ENCODE results near the gene SPSB4.

The SPSB4 gene

DNA sequence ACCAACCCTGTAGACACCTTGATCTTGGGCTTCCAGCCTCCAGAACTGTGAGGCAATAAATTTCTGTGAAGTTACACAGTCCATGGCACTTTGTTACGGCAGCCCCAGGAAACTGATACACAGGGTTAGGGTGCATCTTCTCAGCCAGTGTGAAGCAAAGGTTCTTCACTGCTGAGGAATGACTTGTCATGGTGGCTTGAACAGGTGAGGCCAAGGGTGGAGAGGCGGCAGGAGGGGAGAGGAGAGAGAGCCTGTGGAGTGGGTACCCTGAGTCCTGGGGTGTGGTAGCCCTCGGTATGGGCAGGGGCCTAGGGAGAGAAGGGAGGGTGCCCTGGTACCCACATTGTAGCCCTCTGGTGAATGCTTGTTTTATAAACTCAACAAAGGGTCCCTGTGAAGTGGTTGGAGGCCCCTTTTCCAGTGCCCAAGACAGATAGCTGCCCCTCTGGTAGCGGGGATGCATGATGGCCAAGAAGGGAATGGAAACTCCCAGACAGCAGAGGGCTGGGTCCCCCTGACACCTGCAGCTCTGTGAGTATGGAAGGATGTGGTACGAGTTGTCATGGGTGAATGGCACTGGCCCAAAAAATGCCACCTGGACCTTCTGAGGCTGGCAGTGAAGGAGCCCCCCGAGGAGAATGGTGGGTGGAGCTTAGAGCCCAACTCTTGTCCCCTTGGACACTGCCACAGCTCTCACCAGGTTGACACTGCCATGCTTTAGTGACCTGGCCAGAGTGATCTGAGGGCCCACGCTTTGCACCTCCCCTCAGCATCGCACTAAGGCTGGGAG, 49.6 kb downstream of the SPSB4 start:
- H3K27ac ChIP-seq = no peak overlapping the region
- no peak overlapping the region for H2AFZ ChIP-seq (ENCODE audit: low read depth)
- TF ChIP-seq, protein P1, sequence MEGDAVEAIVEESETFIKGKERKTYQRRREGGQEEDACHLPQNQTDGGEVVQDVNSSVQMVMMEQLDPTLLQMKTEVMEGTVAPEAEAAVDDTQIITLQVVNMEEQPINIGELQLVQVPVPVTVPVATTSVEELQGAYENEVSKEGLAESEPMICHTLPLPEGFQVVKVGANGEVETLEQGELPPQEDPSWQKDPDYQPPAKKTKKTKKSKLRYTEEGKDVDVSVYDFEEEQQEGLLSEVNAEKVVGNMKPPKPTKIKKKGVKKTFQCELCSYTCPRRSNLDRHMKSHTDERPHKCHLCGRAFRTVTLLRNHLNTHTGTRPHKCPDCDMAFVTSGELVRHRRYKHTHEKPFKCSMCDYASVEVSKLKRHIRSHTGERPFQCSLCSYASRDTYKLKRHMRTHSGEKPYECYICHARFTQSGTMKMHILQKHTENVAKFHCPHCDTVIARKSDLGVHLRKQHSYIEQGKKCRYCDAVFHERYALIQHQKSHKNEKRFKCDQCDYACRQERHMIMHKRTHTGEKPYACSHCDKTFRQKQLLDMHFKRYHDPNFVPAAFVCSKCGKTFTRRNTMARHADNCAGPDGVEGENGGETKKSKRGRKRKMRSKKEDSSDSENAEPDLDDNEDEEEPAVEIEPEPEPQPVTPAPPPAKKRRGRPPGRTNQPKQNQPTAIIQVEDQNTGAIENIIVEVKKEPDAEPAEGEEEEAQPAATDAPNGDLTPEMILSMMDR (conservative IDR thresholded peaks at IDR 0.05; ENCODE audit: low read depth, low read length) = no peak
- H4K20me1 ChIP-seq (ENCODE audit: insufficient read depth) = no peaks in the 10 kb centered on the region
- H3K36me3 ChIP-seq (ENCODE audit: insufficient read depth) = no peaks in the 10 kb centered on the region
- no peaks in the 10 kb centered on the region for H3K79me2 ChIP-seq (ENCODE audit: insufficient read depth, low read depth)
- H3K27me3 ChIP-seq (ENCODE audit: insufficient read depth, low read depth) = no peaks in the 10 kb centered on the region
- H3K4me3 ChIP-seq (IDR thresholded peaks at IDR 0.05; ENCODE audit: insufficient read depth, low read depth, low read length) = no peak overlapping the region
- no peak overlapping the region for H3K9ac ChIP-seq
- no peak overlapping the region for H3K4me2 ChIP-seq
- no peaks in the 10 kb centered on the region for H3K4me1 ChIP-seq (ENCODE audit: low read depth, poor library complexity, severe bottlenecking)

DNA sequence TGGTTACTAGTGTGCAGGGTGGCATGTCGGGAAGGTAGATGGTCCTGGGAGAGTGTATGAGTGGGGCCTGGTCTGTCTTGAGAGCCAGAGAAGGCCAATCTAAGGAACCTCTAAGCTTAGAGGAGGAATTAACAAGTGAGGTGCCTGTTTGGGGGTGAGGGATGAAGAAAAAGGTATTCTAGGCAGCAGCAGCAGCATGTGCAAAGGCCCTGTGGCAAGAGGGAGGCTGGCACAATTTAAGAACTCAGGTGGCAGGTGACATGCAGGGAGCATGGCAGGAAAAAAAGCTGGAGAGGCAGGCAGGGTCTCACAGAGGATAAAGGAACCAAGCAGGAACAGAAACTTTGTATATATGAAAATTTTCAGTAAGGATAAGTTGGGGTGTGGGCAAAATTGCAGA, 51.2 kb downstream of the SPSB4 start:
- H3K4me1 ChIP-seq (ENCODE audit: low read depth, poor library complexity, severe bottlenecking) = no peaks in the 10 kb centered on the region
- no peaks in the 10 kb centered on the region for H3K79me2 ChIP-seq (ENCODE audit: insufficient read depth, low read depth)
- H3K27me3 ChIP-seq (ENCODE audit: insufficient read depth, low read depth) = no peaks in the 10 kb centered on the region
- H3K4me2 ChIP-seq = no peak overlapping the region
- H3K9ac ChIP-seq = no peak overlapping the region
- no peak overlapping the region for H2AFZ ChIP-seq (ENCODE audit: low read depth)
- no peaks in the 10 kb centered on the region for H3K36me3 ChIP-seq (ENCODE audit: insufficient read depth)
- H3K4me3 ChIP-seq (IDR thresholded peaks at IDR 0.05; ENCODE audit: insufficient read depth, low read depth, low read length) = no peak overlapping the region
- no peak overlapping the region for H3K27ac ChIP-seq
- no peaks in the 10 kb centered on the region for H4K20me1 ChIP-seq (ENCODE audit: insufficient read depth)
- TF ChIP-seq, protein P1 (conservative IDR thresholded peaks at IDR 0.05; ENCODE audit: low read depth, low read length) = no peak

DNA sequence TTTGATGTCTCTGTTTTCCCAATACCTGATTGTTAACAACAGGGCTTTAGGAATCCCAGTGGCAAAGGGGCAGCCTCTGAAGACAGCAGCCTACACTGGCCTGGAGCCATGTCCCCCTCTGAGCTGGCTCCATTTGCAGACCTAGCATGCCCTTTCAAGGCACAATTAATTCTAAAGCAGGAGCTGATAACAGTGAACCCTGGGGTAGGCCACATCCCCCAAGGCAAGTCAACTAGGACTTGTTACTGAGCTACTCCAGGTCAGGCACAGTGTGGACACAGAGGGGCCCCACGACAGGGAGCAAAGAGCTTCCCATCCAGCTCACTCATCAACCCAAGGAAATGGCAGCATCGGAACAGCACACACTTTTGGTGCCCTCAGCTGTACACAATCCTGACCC, 51.9 kb downstream of the SPSB4 start:
- Histone ChIP-seq H3K36me3 (ENCODE audit: insufficient read depth) (no peaks in the 10 kb centered on the region), H2AFZ (ENCODE audit: low read depth) (no peak overlapping the region), H3K4me3 (IDR thresholded peaks at IDR 0.05; ENCODE audit: insufficient read depth, low read depth, low read length) (no peak overlapping the region), H3K9ac (no peak overlapping the region), H3K4me1 (ENCODE audit: low read depth, poor library complexity, severe bottlenecking) (no peaks in the 10 kb centered on the region), H3K4me2 (no peak overlapping the region), H4K20me1 (ENCODE audit: insufficient read depth) (no peaks in the 10 kb centered on the region), H3K27me3 (ENCODE audit: insufficient read depth, low read depth) (no peaks in the 10 kb centered on the region), H3K79me2 (ENCODE audit: insufficient read depth, low read depth) (no peaks in the 10 kb centered on the region), H3K27ac (no peak overlapping the region)
- TF ChIP-seq, protein P1 (conservative IDR thresholded peaks at IDR 0.05; ENCODE audit: low read depth, low read length) = no peak

DNA sequence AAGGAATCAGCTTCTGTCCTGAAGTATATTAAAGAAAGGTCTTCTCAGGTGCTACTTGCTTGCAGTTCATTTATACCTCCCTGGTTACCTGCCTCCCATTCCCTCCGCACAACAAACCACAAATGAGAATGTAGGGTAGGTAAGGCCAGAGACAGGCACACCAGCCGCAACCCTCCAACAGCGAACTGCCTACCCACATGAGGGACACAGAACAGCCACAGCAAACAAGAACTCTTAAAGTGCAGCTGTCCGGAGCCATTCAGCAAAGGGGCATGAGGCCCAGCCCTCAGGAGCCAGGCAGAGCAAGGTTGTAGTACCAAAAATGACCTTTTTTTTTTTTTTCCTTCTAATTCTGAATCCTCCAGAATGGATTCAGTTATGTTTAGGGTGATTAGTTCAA, 52.4 kb downstream of the SPSB4 start:
- H2AFZ ChIP-seq (ENCODE audit: low read depth) = no peak overlapping the region
- H3K27ac ChIP-seq = no peak overlapping the region
- no peaks in the 10 kb centered on the region for H3K27me3 ChIP-seq (ENCODE audit: insufficient read depth, low read depth)
- no peaks in the 10 kb centered on the region for H3K79me2 ChIP-seq (ENCODE audit: insufficient read depth, low read depth)
- H3K4me1 ChIP-seq (ENCODE audit: low read depth, poor library complexity, severe bottlenecking) = no peaks in the 10 kb centered on the region
- H3K9ac ChIP-seq = no peak overlapping the region
- H3K36me3 ChIP-seq (ENCODE audit: insufficient read depth) = no peaks in the 10 kb centered on the region
- no peaks in the 10 kb centered on the region for H4K20me1 ChIP-seq (ENCODE audit: insufficient read depth)
- no peak overlapping the region for H3K4me3 ChIP-seq (IDR thresholded peaks at IDR 0.05; ENCODE audit: insufficient read depth, low read depth, low read length)
- TF ChIP-seq, protein P1 (conservative IDR thresholded peaks at IDR 0.05; ENCODE audit: low read depth, low read length) = no peak
- H3K4me2 ChIP-seq = no peak overlapping the region
